NOMO-1 (cell line): ENCODE data around the gene EME2.
A peak's percentile ranks its signal among the peaks of the same experiment; 100 is the strongest.
"Not testable (repeated sequence)": the region's sequence is repeated elsewhere in the genome, so short reads cannot be mapped to it uniquely, and the experiment has no call there.

ENCODE experiments used
- DNase-seq, 2 experiments: peaks; one replicate each; lab custom pipeline; 2025; ENCODE audit not compliant: unreplicated experiment in 2 of 2; lab: John Stamatoyannopoulos, UW

EME2 gene, protein sequence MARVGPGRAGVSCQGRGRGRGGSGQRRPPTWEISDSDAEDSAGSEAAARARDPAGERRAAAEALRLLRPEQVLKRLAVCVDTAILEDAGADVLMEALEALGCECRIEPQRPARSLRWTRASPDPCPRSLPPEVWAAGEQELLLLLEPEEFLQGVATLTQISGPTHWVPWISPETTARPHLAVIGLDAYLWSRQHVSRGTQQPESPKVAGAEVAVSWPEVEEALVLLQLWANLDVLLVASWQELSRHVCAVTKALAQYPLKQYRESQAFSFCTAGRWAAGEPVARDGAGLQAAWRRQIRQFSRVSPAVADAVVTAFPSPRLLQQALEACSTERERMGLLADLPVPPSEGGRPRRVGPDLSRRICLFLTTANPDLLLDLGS

DNA sequence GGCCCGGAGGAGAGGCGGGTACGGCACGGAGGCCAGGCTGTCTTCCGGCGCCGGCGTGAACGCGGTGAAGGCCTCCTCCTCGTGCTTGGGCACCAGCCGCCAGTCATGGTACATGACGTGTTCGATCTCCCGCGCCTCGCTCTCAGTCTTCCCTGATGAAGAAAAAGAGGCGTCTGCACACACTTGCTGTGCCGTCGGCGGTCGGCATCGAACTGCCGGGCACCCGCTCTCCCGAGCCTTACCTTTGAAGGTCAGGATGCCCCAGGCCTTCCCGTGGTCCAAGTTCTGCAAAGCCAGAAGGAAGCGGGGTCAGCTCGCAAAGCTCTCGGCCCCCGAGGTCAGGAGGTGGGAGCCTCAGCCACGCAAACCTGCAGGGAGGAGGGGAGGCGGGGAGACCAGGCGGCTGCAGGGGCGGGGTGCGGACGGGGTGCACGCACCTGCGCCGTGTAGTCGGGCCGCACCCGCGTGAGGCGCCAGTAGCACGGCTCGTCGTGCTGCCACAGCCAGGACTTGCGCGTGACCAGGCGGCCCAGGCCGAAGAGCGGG, at the start of gene EME2:
Gene EME2, plus strand, starts transcription at position 449 of the 546 bp plus-strand sequence. CDS start 418 bp downstream, outside the sequence.
- peak in 1 of 2 experiments; percentile 31 for DNase-seq

DNA sequence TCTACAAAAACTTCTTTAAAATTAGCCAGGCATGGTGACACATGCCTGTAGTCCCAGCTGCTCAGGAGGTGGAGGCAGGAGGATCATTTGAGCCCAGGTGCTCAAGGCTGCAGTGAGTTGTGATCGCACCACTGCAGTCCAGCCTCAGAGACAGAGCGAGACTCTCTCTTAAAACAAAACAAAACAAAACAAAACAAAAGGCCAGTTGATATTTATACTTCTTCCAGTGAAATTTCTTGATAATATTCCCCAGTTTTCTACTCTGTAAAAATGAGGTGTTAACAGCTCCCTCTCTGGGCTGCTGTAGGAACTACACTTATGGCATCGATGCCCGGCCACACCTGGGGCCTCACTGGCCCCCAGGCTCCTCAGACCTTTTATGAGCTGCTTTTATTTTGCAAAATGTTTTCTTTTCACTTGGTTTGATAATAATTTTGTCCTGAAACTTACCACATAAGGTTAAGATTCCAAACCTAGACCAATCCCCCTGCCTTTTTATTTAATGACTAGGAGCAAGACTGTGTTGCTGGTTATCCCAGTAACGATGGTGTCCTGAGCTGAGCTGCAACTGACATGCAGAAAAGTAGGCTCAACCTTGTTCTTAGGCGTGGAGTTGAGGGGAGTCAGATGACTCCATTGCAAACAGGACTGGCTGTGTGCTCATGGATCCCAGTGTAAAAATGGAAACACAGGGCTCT, 49.0 kb upstream of the EME2 start:
- peak in 1 of 2 experiments; percentile 24 for DNase-seq

DNA sequence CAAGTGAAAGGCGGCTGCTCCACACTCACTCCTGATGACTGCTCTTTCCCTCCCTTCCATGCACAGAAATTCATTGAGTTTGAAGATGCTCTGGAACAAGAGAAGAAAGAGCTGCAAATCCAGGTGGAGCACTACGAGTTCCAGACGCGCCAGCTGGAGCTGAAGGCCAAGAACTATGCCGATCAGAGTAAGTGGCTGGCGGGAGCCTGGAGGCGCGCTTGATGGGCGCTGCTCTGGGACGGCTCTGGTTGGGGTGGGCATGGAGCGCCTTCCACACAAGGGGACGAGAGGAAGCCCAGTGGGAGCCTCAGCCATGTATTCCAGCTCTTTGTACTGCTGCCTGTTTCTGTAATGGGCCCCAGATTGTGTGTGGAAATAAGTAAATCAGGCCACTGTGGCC, 48.1 kb upstream of the EME2 start:
- no peak for DNase-seq

DNA sequence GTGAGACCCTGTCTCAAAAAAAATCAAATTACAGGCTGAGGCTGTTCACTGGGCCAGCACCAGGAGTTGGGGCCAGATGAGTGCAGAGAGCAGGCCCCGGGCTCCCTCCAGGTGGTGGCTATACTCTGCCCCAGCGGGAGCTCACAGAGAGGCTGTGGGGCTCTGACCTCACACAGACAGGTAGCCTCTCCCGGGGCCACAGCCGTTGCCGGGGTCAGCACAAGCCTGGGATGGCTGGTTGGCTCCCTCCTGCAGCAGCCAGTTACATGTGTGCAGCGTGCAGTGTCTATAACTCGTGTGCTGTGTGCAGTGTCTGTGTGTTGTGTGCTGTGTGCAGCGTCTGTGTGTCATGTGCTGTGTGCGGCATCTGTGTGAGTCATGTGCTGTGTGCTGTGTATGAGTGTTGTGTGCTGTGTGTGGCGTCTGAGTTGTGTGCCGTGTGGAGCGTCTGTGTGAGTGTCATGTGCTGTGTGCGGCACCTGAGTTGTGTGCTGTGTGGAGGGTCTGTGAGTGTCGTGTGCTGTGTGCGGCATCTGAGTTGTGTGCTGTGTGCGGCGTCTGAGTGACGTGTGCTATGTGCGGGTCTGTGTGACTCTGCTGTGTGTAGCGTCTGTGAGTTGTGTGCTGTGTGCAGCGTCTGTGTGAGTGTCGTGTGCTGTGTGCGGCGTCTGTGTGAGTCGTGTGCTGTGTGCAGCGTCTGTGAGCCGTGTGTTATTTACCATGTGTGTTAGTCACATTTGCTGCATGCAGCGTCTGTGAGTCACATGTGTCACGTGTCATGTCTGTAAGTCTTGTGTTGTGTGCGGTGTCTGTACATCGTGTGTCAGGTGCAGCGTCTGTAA, 45.7 kb upstream of the EME2 start:
- no peak for DNase-seq

DNA sequence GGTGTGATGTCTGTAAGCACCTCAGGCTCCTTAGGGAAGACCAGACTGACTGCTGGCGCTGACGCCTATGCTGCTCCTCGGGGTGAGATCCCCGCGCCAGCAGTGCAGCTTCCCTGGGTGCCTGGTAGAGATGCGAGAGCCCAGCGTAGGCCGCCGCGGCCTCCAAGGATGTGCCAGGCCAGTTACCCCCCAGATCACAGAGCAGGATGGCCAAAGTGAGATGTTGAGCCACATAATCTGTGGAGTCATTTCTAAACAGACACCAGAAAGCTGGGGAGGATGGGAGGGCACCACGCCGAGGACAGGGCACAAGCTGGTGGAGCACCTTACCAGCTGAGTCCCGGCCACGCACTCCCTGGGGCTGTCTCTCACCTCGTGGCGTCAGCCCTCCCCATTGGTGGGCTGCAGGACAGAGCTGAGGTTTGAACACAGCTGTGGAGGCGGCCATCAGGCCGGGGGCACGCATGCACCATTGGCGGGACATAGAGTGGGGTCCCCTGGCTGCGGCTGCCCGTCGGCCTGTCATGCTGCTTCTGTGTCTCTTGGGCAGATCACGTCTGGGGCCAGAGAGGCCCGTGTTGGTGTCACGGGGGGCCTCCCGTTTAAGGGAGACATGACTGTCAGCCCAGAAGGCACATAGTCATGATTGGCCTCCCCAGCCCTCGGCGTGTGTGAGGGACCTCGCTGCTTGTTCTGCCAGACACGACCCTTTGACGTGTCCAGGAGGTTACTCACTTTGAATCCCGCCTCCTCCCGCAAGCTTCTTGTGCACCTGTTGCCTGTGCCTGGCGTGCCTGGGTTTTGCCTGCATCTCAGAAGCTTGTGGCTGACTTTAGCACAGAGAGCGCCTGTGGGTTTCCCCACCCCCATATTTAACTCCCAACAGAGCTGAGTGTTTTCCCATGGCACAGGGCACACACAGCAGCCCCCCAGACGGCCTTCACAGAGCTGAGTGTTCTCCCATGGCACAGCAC, 44.7 kb upstream of the EME2 start:
- no peak for DNase-seq

DNA sequence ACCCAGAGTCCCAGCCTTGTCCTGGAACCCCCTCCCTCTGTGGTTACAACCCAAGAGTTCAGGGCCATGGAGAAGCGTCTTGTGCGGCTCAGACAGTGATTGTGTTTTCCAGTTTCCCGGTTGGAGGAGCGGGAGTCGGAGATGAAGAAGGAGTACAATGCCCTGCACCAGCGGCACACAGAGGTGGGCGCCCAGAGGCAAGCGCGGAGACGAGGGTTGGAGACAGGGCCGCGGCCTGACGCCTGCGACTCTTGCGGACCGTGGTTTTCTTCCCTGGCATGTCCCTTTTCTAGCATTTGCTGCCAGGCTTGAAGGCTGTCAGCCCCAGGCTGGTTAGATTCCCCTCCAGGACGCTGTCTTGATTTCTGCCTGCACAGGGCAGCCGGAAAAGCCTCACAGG, 43.6 kb upstream of the EME2 start:
- DNase-seq, result no peak

DNA sequence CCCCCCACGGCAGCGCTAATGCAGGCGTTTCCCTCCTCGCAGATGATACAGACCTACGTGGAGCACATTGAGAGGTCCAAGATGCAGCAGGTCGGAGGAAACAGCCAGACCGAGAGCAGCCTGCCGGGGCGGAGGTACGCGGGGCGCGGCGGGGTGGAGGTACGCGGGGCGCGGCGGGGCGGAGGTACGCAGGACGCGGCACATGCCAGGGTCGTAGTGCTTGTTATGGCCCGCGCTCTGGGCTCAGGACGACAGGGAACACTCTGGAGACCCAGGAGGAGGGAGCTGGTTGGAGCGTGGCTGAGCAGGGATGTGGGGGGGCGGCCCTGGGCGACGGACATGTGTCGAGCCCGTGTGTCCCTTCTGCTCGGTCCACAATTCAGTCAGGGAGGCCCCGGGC, 43.2 kb upstream of the EME2 start:
- no peak for DNase-seq

DNA sequence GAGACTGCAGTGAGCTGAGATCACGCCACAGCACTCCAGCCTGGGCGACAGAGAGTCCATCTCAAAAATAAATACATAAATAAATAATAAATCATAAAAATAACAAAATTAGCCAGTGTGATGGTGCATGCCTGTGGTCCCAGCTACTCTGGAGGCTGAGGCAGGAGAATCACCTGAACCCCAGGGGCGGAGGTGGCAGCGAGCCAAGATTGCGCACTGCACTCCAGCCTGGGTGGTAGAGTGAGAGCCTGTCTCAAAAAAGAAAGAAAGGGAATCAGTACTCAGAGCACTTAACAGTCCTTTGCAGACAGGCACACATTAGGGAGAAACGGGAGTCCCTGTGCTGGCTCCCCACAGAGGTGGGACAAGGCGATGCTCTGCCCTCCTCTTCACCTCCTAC, 41.5 kb upstream of the EME2 start:
- no peak for DNase-seq

DNA sequence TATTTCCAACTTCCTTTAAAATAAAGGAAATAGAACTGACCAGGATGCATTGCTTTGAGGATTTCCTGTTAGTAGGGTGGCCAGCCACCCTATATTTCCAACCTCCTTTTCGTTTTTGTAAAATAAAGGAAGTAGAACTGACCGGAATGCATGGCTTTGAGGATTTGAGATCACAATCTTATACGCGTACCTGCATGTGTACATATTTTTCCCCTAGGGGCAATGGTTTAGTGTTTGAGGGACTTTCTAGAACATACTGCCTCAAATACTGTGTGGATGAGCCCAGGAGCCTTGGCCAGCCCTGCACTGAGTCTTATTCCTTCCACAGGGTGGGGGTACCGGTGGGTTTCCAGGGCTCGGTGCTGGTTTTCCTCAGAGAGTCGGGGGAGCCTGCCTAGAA, 41.0 kb upstream of the EME2 start:
- no peak for DNase-seq

DNA sequence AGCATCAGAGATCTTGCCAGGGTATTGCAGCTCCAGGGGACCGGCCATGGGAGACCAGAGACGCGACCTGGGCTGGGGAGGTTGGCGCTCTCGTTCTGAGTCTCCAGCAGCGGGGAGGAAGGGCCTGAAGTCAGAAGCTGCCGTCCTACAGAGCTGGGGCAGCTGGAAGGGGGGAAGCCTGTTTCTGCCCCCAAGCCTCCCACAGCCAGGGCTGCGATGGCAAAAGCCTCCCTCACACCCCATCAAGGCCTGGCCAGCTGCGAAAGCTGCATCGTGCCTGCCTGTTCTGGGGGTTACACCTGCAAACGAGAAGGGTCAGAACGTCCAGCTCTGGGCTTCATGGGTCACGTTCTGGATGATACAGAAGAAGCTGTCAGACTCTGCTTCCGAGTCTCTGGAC, 40.5 kb upstream of the EME2 start:
- no peak for DNase-seq

DNA sequence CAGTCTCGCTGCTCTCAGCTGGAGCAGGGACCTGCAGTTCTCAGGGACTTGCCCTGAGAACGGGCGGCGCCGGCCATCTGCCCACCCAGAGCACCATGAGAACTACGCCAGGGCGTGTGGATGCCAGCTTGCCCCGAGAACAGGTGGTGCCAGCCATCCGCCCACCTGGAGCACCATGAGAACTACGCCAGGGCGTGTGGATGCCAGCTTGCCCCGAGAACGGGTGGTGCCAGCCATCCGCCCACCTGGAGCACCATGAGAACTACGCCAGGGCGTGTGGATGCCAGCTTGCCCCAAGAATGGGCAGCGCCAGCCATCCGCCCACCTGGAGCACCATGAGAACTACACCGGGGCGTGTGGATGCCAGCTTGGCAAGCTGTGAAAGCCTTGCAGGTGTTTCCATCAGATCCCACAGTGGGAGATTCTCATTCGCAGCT, 40.0 kb upstream of the EME2 start:
- not testable (repeated sequence) for DNase-seq

DNA sequence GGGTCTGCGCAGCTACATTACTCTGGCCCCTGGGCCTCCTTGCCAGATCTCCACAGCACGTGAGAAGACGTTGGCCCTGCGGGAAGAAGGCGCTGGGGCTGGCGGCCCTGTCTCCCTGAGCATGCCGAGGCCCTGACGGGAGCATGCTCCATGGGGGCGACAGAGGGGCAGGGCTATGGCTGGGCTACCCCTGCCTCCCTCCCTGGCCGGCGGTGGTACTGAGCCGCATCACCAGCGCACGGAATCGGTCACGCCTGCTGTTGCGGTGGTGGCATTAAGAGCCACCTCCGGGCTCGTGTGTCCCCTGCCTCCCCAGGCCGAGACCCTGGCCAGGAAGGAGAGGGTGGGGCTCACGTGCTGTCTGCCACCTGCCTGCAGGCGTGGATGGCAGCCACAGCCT, 38.5 kb upstream of the EME2 start:
- no peak for DNase-seq

DNA sequence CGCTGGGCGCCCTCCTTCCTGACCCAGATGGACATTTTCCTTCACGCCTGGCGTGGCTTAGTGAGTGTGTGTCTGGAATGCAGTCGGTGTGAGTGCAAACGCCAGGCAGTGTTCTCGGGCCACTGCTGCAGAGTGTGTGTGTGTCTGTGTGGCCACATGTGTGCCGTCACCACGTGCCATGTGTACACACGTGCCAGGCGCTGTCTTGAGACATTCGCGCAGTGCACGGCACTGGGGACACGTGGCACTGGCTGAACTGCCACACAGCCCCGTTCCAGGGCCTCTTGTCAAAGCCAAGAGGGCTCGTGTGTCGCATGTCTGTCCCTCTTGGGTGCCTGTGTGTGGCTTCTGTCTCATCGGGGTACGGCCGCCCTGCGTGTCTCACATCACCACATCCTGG, 37.8 kb upstream of the EME2 start:
- DNase-seq, result no peak

DNA sequence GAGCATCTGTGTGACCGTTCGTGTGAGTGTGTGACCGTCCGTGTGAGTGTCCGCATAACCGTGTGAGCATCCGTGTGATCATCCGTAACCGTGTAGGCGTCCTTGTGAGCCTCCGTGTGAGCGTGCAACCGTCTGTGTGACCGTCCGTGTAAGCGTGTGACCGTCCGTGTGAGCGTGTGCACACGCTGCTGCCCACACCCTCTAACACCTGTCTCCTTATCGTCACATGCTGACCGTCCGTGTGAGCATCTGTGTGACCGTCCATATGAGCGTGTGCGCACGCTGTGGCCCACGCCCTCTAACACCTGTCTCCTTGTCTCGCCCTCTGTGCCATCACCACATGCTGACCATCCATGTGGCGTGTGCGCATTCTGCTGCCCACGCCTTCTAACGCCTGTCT, 32.4 kb upstream of the EME2 start:
- no peak for DNase-seq

DNA sequence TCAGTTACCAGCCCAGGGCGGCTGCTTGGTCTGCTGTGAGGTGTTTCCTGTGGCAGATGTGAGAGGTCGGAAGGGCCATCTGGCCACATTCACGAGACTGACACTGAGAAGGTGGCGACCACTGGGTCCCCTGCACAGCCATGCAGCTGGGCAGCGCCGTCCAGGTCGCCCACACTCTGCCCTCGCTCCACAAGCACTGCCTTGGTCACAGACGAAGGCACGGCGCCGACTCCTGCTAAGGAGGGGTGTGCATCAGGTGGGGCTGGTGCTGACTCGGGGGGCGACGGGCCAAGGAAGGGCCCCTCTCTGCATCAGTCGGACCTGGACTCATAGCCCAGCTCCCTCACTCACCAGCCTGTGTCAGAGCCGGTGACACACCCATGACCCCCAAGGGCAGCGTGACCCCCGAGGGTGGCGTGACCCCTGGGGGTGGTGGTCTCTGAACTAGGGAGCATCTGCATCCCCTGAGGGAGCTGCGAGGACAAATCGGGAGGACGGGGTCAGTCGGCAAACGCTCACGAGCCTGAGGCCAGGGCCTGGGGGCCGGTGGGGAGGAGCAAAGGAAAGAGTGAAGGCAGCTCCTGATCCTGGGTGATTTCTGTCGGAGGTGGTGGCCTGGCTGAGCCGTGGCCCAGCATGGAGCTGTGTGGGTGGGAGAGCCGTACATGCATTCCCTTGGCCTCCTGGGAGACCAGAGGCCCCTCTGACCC, 31.7 kb upstream of the EME2 start:
- DNase-seq, result no peak

DNA sequence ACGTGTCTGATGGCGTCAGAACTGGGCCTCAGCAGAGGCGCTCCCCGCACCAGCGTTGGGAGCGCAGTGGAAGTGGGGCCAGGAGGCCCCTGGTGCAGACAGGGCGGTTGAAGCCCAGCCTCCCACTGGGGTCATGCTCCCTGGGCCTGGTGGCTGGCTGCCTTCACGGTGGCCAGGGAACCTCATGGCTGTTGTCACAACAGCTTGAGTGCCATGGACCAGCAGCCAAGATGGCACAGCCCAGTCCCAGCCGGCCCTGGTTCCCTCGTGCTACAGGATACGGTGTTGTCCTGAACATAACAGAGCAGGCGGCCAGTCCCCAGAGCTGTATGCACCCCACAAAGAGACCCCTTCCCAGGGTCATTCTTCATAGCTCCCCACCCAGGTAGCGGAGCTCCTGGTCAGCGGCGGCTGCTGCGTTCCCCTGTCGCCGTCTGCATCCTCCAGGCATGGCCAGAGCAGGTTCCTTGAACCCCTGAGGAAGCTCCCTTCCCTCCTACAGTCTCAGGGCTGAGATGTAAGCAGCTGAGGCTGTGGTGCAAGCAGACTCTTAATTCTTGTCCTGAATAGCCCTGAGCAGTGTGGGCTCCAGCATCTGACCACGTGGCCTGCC, 31.0 kb upstream of the EME2 start:
- DNase-seq, result no peak

DNA sequence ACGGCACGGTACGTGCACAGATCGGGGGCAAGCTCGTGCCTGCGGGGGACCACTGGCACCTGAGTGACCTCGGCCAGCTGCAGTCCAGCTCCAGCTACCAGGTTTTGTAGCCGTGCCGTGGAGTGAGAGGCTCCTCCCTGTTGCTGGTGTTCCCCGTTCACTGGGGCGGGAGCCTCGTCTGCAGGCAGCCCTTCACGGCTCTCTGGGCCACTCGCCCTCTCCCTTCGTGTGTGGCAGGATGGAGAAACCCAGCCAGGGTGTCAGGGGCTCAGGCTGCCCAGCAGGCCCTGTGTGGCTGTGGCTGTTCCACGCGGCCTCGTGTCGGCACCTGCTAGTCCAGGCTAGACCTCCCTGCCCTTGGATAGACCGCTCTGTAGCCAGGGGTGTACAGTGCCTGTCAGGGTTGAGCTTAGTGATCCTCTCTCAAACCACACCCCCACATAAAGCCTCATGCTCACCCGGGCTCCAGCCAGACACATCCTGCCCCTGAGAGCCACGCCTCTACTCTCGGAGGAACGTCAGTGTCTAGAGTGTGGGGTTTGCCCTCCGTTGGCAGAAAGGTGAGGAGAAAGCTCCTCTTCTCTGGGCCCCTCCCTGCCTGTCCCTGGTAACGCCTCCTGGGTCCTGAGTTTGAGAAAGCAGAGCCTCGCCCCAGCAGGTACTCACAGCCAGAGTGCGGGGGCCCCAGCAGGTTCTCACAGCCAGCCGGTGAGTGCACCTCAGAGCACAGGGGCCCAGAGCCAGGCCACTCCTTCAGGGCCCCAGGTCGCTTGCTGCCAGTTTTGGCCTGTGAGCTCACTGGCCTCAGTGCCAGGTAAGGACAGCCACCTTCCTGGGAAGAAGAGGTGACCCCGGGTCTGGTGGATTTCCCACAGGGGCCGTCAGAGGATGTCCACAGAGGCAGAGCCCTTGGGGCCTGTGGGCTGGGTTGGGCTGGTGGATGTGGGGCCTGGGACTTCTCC, 29.0 kb upstream of the EME2 start:
- DNase-seq, result no peak

DNA sequence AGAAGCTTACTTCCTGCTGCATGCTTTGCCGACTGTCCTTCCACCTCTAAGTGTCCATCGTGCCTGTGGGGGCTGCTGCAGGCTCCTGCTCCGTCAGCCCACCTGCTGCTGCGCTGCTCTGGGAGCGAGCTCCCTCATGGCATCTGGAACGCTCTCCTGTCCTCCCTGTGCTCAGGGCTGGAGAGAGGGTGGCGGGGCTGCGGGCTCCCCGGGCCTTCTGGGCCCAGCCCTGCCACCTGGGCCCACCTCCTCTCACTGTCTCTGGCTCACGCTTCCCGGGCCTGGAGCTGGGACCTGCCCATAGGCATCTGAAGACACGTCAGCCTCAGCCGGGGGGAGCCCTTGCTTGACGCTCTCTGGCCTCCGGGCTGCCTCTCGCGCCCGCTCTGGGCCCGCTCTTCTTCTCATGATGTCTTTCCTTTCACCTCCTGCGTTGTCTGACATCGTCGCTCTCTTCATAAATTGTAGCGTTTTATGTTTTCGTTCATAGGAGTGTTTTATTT, 28.2 kb upstream of the EME2 start:
- no peak for DNase-seq
